ENCODE data around the gene UTP14A.
A peak's percentile ranks its signal among the peaks of the same experiment; 100 is the strongest.

The UTP14A gene

GRCh38 chrX:129953881-129954280 is 47.9 kb downstream of the UTP14A start:
- DNase-seq (ENCODE audit: low spot score): no peak

- no peak for DNase-seq (ENCODE audit: low spot score)
Observed at GRCh38 chrX:129954804-129955203, 48.8 kb downstream of the UTP14A start.

GRCh38 chrX:129955682-129956081 is 49.7 kb downstream of the UTP14A start:
- DNase-seq (ENCODE audit: low spot score): no peak

GRCh38 chrX:129956145-129956544 is 50.2 kb downstream of the UTP14A start:
- DNase-seq (ENCODE audit: low spot score): no peak

- no peak for DNase-seq (ENCODE audit: low spot score)
Observed at GRCh38 chrX:129956765-129957164, 50.8 kb downstream of the UTP14A start.

GRCh38 chrX:129957241-129958082 is 51.5 kb downstream of the UTP14A start:
- peak; percentile 32 for DNase-seq (ENCODE audit: low spot score)

GRCh38 chrX:129958083-129958465 is 52.1 kb downstream of the UTP14A start:
- DNase-seq (ENCODE audit: low spot score): no peak

GRCh38 chrX:129958814-129959492 is 53.0 kb downstream of the UTP14A start:
- DNase-seq (ENCODE audit: low spot score): no peak

GRCh38 chrX:129959493-129959832 is 53.5 kb downstream of the UTP14A start:
- DNase-seq (ENCODE audit: low spot score): no peak

GRCh38 chrX:129961180-129962083 is 55.5 kb downstream of the UTP14A start:
- peak; percentile 76 for DNase-seq (ENCODE audit: low spot score)

GRCh38 chrX:129963729-129964128 is 57.8 kb downstream of the UTP14A start:
- no peak for DNase-seq (ENCODE audit: low spot score)

GRCh38 chrX:129965166-129965565 is 59.2 kb downstream of the UTP14A start:
- no peak for DNase-seq (ENCODE audit: low spot score)

GRCh38 chrX:129968968-129969367 is 63.0 kb downstream of the UTP14A start:
- no peak for DNase-seq (ENCODE audit: low spot score)

- no peak for DNase-seq (ENCODE audit: low spot score)
Observed at GRCh38 chrX:129976441-129976840, 70.5 kb downstream of the UTP14A start.
